Left ventricle myocardium inferior (tissue), 1 donor: Measurements from ENCODE around the gene CUX1. TPM values are rescaled to one million over a fixed set of nuclear protein-coding genes. Genes with fewer than 3 reads are reported as not detected.
A peak's percentile ranks its signal among the peaks of the same experiment; 100 is the strongest.

ENCODE experiments used
- DNase-seq: peaks from one replicate; pipeline ENCODE4 v3.0.0-alpha.2; 2020
- H3K27ac ChIP-seq: fragments of 200-600 bp; replicated peaks from 2 replicates; pipeline ENCODE4 v1.8.0; 2021
- H3K27me3 ChIP-seq: fragments of 200-600 bp; 2 replicates; pipeline ENCODE4 v1.8.0; 2021; ENCODE audit warnings: low read depth
- H3K36me3 ChIP-seq: fragments of 200-600 bp; 2 replicates; pipeline ENCODE4 v1.8.0; 2021
- H3K4me1 ChIP-seq: fragments of 200-600 bp; 2 replicates; pipeline ENCODE4 v1.8.0; 2021
- H3K4me3 ChIP-seq: fragments of 200-600 bp; 2 replicates; pipeline ENCODE4 v1.8.0; 2021; ENCODE audit warnings: mild to moderate bottlenecking, moderate library complexity
- H3K9me3 ChIP-seq: fragments of 200-600 bp; replicated peaks from 2 replicates; pipeline ENCODE4 v1.8.0; 2021
- CTCF ChIP-seq: fragments of 200-600 bp; IDR thresholded peaks from 2 replicates; pipeline ENCODE4 v1.8.0; 2021; ENCODE audit warnings: antibody characterized with exemption, mild to moderate bottlenecking, borderline replicate concordance
- intact Hi-C: fragments of 100-400 bp; cut with micrococcal nuclease; formaldehyde crosslinking; loops from one replicate; pipeline ENCODE4 v1.11.0; 2022
- total RNA-seq: library from RNA; stranded (reverse); fragmentation: NEBNext Ultra II Directional; extraction: Animal tissue kit (Norgen Biotek cat#: 25700); gene quantifications from one replicate; pipeline ENCODE4 v1.2.1, GENCODE V29; 2021
- donor health status: DM: no; HTN: yes; CAD: no; lungs with severe emphysema.

Gene CUX1
- total RNA-seq, 1 donor from 2014 or later, result 125 TPM

DNA sequence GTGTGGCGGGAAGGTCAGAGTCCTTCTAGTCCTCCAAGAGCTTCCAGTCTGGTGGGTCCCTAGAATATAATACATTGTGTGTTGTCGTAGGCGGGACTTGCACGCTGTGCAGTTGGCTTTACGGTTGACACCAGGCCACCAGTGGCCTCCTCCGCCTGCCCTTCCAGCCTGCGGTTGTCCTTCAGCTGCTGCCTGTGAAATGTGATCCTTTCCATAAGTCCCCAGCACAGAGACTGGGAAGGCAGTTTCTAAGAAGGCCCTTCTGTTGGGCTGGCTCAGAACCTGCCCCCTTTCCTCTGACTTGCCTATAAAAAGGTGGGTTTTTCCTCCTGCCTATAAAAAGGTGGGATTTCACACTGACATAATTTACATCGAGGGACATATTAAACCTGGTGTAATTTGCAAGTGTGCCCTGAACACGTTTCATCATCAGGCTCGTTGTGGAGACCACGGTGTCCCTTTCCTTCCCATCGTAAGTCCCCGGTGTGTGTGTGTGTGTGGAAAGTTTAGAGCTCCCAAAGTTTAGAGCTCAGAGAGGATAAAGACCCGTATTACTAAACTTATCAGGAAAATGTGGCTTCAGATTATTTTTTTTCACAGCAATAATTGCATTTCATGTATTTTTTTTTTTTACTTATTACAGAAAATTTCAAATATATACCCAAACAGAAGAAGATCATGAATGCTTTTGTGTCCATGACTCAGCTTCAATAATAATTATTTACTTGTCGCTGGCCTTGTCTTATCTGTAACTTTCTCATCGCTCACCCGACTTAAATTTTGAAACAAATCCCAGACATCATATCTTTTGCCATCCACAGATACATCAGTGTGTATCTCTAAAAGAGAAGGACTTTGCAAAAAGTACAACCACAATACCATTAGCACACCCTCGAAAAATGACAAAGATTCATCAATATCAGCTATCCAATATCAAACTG, 45.1 kb downstream of the CUX1 start:
- H3K36me3 ChIP-seq, result no peaks in the 10 kb centered on the region
- H3K27me3 ChIP-seq, result no peaks in the 10 kb centered on the region
- TF ChIP-seq CTCF, result no peak
- peak; percentile 43 for DNase-seq
- H3K4me1 ChIP-seq, result peaks cover 76% of the 10 kb centered on the region
- peak overlapping the region; percentile 74 for H3K27ac ChIP-seq
- H3K9me3 ChIP-seq, result no peaks in the 10 kb centered on the region
- H3K4me3 ChIP-seq, result peak overlapping the region; percentile 6
- intact Hi-C loops, result no loop called here

- H3K4me3 ChIP-seq, result no peak overlapping the region
- TF ChIP-seq CTCF, result no peak
- H3K9me3 ChIP-seq, result no peaks in the 10 kb centered on the region
- H3K4me1 ChIP-seq, result peaks cover 72% of the 10 kb centered on the region
- H3K27me3 ChIP-seq, result no peaks in the 10 kb centered on the region
- H3K36me3 ChIP-seq, result no peaks in the 10 kb centered on the region
- intact Hi-C loops, result no loop called here
- H3K27ac ChIP-seq, result peak overlapping the region; percentile 74
- DNase-seq, result no peak
These were observed 46.2 kb downstream of the CUX1 start for GRCh38 chr7:101863598-101863997.

- Histone ChIP-seq H3K27me3 (no peaks in the 10 kb centered on the region), H3K27ac (no peak overlapping the region), H3K9me3 (no peaks in the 10 kb centered on the region), H3K36me3 (no peaks in the 10 kb centered on the region), H3K4me3 (no peak overlapping the region), H3K4me1 (peaks cover 70% of the 10 kb centered on the region)
- DNase-seq, result no peak
- TF ChIP-seq CTCF, result no peak
- intact Hi-C loops, result no loop called here
These were observed 46.6 kb downstream of the CUX1 start for GRCh38 chr7:101864039-101864438.

GRCh38 chr7:101865031-101865430, 47.6 kb downstream of the CUX1 start:
- H3K9me3 ChIP-seq, result no peaks in the 10 kb centered on the region
- no peaks in the 10 kb centered on the region for H3K36me3 ChIP-seq
- peak overlapping the region; percentile 33 for H3K27ac ChIP-seq
- no peak for TF ChIP-seq CTCF
- no peak overlapping the region for H3K4me3 ChIP-seq
- H3K27me3 ChIP-seq, result no peaks in the 10 kb centered on the region
- peaks cover 68% of the 10 kb centered on the region for H3K4me1 ChIP-seq
- intact Hi-C loops, result no loop called here
- no peak for DNase-seq

DNA sequence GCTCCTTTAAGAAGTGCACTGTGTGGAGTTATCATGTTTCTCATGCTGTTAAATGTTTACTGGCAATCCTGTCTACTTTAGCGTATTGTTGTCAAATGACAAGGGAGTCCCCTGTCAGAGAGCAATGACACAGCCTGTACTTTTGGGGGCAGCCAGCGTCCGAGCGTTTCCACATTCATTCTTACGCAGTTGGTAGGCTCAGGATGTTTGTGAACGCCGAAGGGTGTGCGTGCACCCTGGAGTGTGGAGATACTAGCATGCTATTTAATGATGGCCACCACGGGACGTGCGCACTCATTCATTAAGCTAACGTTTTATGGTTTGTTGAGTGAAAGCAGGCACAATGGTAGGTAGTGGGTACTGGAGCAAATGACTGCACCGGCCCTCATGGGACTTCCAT, 48.0 kb downstream of the CUX1 start:
- Histone ChIP-seq H3K4me1 (peaks cover 68% of the 10 kb centered on the region), H3K27ac (peak overlapping the region; percentile 33), H3K9me3 (no peaks in the 10 kb centered on the region), H3K4me3 (no peak overlapping the region), H3K36me3 (no peaks in the 10 kb centered on the region), H3K27me3 (no peaks in the 10 kb centered on the region)
- DNase-seq, result no peak
- no peak for TF ChIP-seq CTCF
- intact Hi-C loops, result no loop called here
